CD14-positive monocyte (primary cell): ENCODE results near the gene POLR2C. TPM values are rescaled to one million over a fixed set of nuclear protein-coding genes. Genes with fewer than 3 reads are reported as not detected.

ENCODE experiments used
- DNase-seq, 3 donors: peaks; one replicate each; pipeline ENCODE4 v3.0.0-alpha.2; 2011 to 2022
- H2AFZ ChIP-seq: 2 replicates; pipeline ENCODE4 v1.6.0; 2012; ENCODE audit warnings: mild to moderate bottlenecking, low read depth, low read length, inconsistent platforms; ENCODE audit not compliant: insufficient read depth, poor library complexity, severe bottlenecking
- H3K27ac ChIP-seq, 2 donors: 1 replicate in 1 of 2; 2 replicates in 1 of 2; pipeline ENCODE4 v1.5.1; 2012 to 2013; ENCODE audit warnings: low read length in 2 of 2, control low read depth in 1 of 2, inconsistent platforms in 1 of 2, low read depth in 1 of 2, mild to moderate bottlenecking in 1 of 2
- H3K27me3 ChIP-seq, 2 donors: one replicate each; pipeline versions ENCODE4 v1.6.0 to v1.6.1; 2011 to 2013; ENCODE audit warnings: low read length in 2 of 2; ENCODE audit not compliant: control insufficient read depth in 2 of 2, insufficient read depth in 2 of 2
- H3K36me3 ChIP-seq, 2 donors: replicated peaks in 1 of 2; 1 replicate in 1 of 2; 2 replicates in 1 of 2; pipeline versions ENCODE4 v1.5.1 to v1.6.1; 2012 to 2013; ENCODE audit warnings: low read length in 2 of 2, control low read depth in 1 of 2, inconsistent platforms in 1 of 2, mild to moderate bottlenecking in 1 of 2; ENCODE audit not compliant: insufficient read depth in 2 of 2, control insufficient read depth in 1 of 2
- H3K4me1 ChIP-seq, 2 donors: 1 replicate in 1 of 2; 2 replicates in 1 of 2; pipeline versions ENCODE4 v1.5.1 to v1.6.1; 2012 to 2013; ENCODE audit warnings: low read length in 2 of 2, control low read depth in 1 of 2, inconsistent platforms in 1 of 2, mild to moderate bottlenecking in 1 of 2, moderate library complexity in 1 of 2; ENCODE audit not compliant: insufficient read depth in 2 of 2, control insufficient read depth in 1 of 2
- H3K4me2 ChIP-seq: replicated peaks from 2 replicates; pipeline ENCODE3; 2012; ENCODE audit warnings: low read length, moderate library complexity, mild to moderate bottlenecking; ENCODE audit not compliant: poor library complexity, severe bottlenecking; ENCODE audit errors: extremely low read depth
- H3K4me3 ChIP-seq, 3 experiments: fragments of 200-600 bp in 1 of 3; sonication (generic) in 1 of 3; replicated peaks in 1 of 3; 1 replicate in 2 of 3; 2 replicates in 1 of 3; pipeline ENCODE4 v1.5.1; 2011 to 2013; ENCODE audit warnings: low read length in 3 of 3, mild to moderate bottlenecking in 3 of 3, control low read depth in 2 of 3, low read depth in 2 of 3, inconsistent platforms in 1 of 3, moderate library complexity in 1 of 3
- H3K79me2 ChIP-seq: 2 replicates; pipeline ENCODE4 v1.6.0; 2012; ENCODE audit warnings: mild to moderate bottlenecking, control low read depth, inconsistent platforms, low read length, moderate library complexity; ENCODE audit not compliant: insufficient read depth
- H3K9ac ChIP-seq: 2 replicates; pipeline ENCODE4 v1.6.0; 2017; ENCODE audit warnings: low read length, mild to moderate bottlenecking; ENCODE audit not compliant: insufficient read depth, poor library complexity, severe bottlenecking
- H3K9me3 ChIP-seq, 2 donors: replicated peaks in 1 of 2; 1 replicate in 1 of 2; 2 replicates in 1 of 2; pipeline versions ENCODE4 v1.5.1 to v1.6.1; 2012 to 2013; ENCODE audit warnings: low read length in 2 of 2, control low read depth in 1 of 2; ENCODE audit not compliant: control insufficient read depth in 1 of 2, insufficient read depth in 1 of 2
- H4K20me1 ChIP-seq: 2 replicates; pipeline ENCODE4 v1.6.0; 2012; ENCODE audit warnings: mild to moderate bottlenecking, low read length, control low read depth, moderate library complexity; ENCODE audit not compliant: insufficient read depth
- H3K27ac Mint-ChIP-seq, 7 donors: one replicate each; pipeline ENCODE4 v1.8.0; 2020; ENCODE audit warnings: mild to moderate bottlenecking in 7 of 7, mixed read lengths in 7 of 7, moderate library complexity in 6 of 7, inconsistent platforms in 2 of 7
- H3K27me3 Mint-ChIP-seq, 3 donors: one replicate each; pipeline ENCODE4 v1.8.0; 2021 to 2022; ENCODE audit warnings: low read depth in 3 of 3, mild to moderate bottlenecking in 3 of 3, mixed read lengths in 3 of 3, moderate library complexity in 3 of 3, inconsistent platforms in 1 of 3
- H3K36me3 Mint-ChIP-seq, 2 donors: one replicate each; pipeline ENCODE4 v1.8.0; 2020; ENCODE audit warnings: mixed read lengths in 2 of 2, inconsistent platforms in 1 of 2, mild to moderate bottlenecking in 1 of 2
- H3K4me1 Mint-ChIP-seq: one replicate; pipeline ENCODE4 v1.8.0; 2020; ENCODE audit warnings: mild to moderate bottlenecking, mixed read lengths
- H3K4me3 Mint-ChIP-seq, 2 donors: one replicate each; pipeline ENCODE4 v1.8.0; 2020; ENCODE audit warnings: mild to moderate bottlenecking in 2 of 2, mixed read lengths in 2 of 2, moderate library complexity in 1 of 2
- H3K9me3 Mint-ChIP-seq, 7 donors: one replicate each; pipeline ENCODE4 v1.8.0; 2020 to 2022; ENCODE audit warnings: mixed read lengths in 7 of 7, mild to moderate bottlenecking in 6 of 7, moderate library complexity in 6 of 7, inconsistent platforms in 2 of 7
- CTCF ChIP-seq: fragments of 200-600 bp; IDR thresholded peaks from one replicate; pipeline ENCODE4 v1.8.0; 2022; ENCODE audit warnings: antibody characterized with exemption, mild to moderate bottlenecking
- WGBS: methylation state at CpG from one replicate; pipeline ENCODE4 v1.1.5; 2013; ENCODE audit warnings: missing lambda C conversion rate; ENCODE audit not compliant: insufficient coverage; 5-methylcytosine and 5-hydroxymethylcytosine counted together
- intact Hi-C, 2 donors: fragments of 100-400 bp; cut with micrococcal nuclease; formaldehyde crosslinking; loops; one replicate each; pipeline versions ENCODE4 v1.15.0 to v1.15.1; 2023
- polyA plus RNA-seq, 3 donors: library from polyadenylated mRNA; depleted of rRNA in 1 of 3; unstranded in 2 of 3; stranded (reverse) in 1 of 3; fragments of 300-500 nt in 2 of 3; fragments of >200 nt in 1 of 3; fragmentation: Illumina TruSeq in 2 of 3; gene quantifications; 1 replicate in 2 of 3; 2 replicates in 1 of 3; pipeline ENCODE4 v1.2.3, GENCODE V29; 2012 to 2021

POLR2C gene
- polyA plus RNA-seq, 3 donors: 22.6 to 51.3 (median 24.4) TPM

GRCh38 chr16:57489229-57489628 is 26.8 kb downstream of the POLR2C start:
- Histone ChIP-seq H4K20me1 (no peaks in the 10 kb centered on the region), H3K9me3 (no peaks in the 10 kb centered on the region), H3K4me2 (no peak overlapping the region), H3K36me3 (no peaks in the 10 kb centered on the region), H3K27me3 (peaks cover 0 to 15% of the 10 kb centered on the region in 2 donors), H3K27ac (no peak overlapping the region), H2AFZ (no peak overlapping the region), H3K4me1 (peaks cover 8 to 11% of the 10 kb centered on the region in 2 donors), H3K9ac (no peak overlapping the region), H3K4me3 (no peak overlapping the region), H3K79me2 (no peaks in the 10 kb centered on the region)
- no peak overlapping the region for H3K4me3 Mint-ChIP-seq
- WGBS: 100% methylated on average over 1 of the region's 5 CpGs
- peaks cover 10% of the 10 kb centered on the region for H3K4me1 Mint-ChIP-seq
- peaks cover 12 to 25% (median 16%) of the 10 kb centered on the region in 3 donors for H3K27me3 Mint-ChIP-seq
- no peak overlapping the region for H3K27ac Mint-ChIP-seq
- no peaks in the 10 kb centered on the region for H3K36me3 Mint-ChIP-seq
- H3K9me3 Mint-ChIP-seq: peaks cover 0 to 2% (median 0%) of the 10 kb centered on the region in 7 donors
- no peak for TF ChIP-seq CTCF
- intact Hi-C loops: no loop called here
- no peak for DNase-seq

GRCh38 chr16:57493767-57494166 is 31.3 kb downstream of the POLR2C start:
- H3K36me3 Mint-ChIP-seq: no peaks in the 10 kb centered on the region
- H3K36me3 ChIP-seq: no peaks in the 10 kb centered on the region
- no peak overlapping the region for H3K4me2 ChIP-seq
- DNase-seq: no peak
- 100% methylated on average over 1 of the region's 4 CpGs for WGBS
- H3K79me2 ChIP-seq: no peaks in the 10 kb centered on the region
- no peaks in the 10 kb centered on the region for H3K9me3 ChIP-seq
- H3K4me3 Mint-ChIP-seq: no peak overlapping the region
- no peaks in the 10 kb centered on the region for H3K27me3 ChIP-seq
- H3K27ac Mint-ChIP-seq: no peak overlapping the region
- no peak for TF ChIP-seq CTCF
- H3K4me3 ChIP-seq: no peak overlapping the region
- no peak overlapping the region for H3K9ac ChIP-seq
- no peak overlapping the region for H2AFZ ChIP-seq
- H4K20me1 ChIP-seq: no peaks in the 10 kb centered on the region
- peaks cover 4 to 7% (median 5%) of the 10 kb centered on the region in 3 donors for H3K27me3 Mint-ChIP-seq
- H3K9me3 Mint-ChIP-seq: no peaks in the 10 kb centered on the region
- no peak overlapping the region for H3K27ac ChIP-seq
- intact Hi-C loops: no loop called here
- H3K4me1 ChIP-seq: no peaks in the 10 kb centered on the region
- no peaks in the 10 kb centered on the region for H3K4me1 Mint-ChIP-seq
